NCI-H82 treated with DMSO at 0.1 percent for 48 hours (cell line): ENCODE results near the gene AP1G2.

ENCODE experiments used
- DNase-seq: peaks from one replicate; lab custom pipeline; 2025; ENCODE audit not compliant: unreplicated experiment; lab: John Stamatoyannopoulos, UW

AP1G2 gene

DNA sequence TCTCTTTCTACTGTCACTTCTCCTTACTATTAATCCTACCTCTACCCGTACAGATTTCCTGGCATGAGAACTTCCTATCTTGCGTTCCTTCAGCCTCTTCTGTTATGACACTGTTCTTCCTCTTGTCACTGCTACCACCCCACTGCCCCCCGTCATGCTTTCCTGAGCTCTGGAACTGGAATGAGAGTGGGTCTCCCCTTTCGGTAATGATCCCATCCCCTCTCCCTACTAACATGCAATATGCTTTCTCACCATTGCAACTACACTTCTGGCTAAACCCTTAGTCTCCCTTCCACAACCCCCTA is 4.9 kb upstream of the AP1G2 start:
- no peak for DNase-seq

DNA sequence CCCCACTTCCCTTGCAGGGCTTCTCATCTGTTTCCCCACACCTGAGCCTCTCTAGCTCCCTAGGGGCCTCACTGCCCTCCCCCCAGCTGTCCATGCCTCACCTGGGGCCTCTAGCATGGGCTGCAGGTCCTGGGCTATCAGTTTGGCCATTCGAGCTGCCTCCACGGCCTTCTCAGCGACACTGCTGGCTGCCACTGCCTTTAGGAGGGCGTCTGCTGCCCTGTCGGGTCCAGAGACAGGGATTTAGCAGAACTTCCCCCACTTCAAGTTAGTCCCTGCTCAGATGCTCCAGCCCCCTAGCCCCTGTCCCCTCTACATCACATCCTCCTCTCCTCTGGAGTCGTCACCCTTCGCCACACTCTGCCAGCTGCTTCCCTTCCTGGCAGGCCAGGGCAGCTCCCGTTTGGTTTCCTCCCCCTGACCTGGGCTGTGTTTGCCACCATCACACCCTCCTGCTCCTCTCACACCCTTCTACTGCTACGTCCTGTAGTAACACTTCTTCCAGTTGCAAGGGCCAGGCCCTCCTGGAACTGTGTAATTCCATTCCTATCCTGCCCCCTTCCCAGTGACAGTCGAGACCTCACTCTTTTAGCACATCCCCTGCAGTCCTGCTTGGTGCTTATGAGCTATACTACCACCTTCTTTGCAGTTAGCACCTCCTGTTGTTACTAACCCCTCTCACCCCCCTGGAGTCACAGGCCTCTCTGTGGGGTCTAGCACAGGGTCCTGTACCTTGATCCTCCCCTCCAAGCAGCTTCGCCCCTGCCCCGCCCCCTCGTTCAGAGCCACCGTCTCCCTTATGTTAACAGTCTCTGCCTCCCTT is 4.3 kb upstream of the AP1G2 start:
- no peak for DNase-seq

DNA sequence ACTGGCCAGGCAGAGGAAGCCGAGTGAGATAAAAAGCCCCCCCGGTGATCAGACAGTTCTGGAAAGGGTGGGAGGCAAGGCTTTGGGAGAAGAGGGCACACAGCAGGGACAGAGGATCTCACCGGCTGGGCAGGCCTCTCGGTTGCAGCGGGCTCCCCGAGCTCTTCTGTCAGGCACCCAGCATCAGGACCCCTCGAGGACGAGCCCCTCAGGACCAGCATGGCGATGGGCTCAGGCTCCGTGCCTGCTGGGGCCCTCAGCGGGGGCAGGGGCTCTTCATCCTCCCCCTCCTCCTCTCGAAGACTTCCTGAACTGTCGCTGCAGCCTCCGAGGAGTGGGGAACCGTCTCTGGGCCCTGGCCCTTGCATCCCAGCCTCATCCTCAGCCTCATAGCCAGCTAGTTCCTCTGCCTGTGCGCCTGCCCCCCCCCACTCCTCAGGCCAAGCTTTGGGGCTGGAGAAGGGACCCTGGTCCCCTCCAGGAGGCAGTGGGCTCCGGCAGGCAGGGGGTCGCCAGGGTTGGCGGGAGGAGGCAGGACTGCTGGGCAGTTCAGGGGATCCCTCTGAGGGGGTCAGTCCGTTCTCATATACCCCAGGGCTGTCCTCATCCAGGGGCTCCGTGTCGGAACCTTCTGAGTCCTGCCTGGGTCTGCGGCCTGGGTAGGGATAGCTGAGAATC is 3.4 kb upstream of the AP1G2 start:
- DNase-seq = no peak

DNA sequence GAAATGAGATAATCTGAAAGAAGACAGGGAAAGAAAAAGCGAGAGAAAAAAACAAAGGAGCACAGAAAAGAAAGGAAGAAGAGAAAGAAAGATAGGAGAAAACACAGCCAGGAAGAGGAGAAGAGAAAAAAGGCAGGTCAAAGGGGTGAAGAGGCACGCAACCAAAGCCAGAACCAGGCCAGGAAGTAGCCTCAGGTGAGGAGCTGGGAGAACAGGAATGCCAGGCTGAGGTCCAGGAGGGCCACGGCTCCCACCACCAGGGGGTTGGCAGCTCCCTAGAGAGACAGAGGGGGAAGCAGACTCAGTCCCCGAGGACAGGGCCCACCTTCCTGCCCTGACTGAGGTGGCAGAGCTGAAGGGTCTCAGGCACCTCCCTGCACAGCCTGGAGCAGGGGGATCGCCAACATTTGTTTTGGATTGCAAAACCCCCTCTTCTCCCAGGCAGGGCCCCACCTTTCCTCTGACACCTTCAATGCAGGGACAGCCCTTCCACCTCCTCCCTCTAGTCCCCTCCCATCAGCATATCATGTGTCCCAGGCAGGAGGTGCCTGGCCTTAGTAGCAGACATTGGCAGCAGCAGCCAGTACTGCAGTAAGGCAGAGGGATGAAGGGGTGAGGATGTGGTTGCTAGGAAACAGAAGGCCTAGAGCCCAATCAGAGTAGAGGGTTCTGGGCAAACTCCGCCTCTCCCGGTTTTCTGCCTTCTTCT is 2.0 kb upstream of the AP1G2 start:
- no peak for DNase-seq

DNA sequence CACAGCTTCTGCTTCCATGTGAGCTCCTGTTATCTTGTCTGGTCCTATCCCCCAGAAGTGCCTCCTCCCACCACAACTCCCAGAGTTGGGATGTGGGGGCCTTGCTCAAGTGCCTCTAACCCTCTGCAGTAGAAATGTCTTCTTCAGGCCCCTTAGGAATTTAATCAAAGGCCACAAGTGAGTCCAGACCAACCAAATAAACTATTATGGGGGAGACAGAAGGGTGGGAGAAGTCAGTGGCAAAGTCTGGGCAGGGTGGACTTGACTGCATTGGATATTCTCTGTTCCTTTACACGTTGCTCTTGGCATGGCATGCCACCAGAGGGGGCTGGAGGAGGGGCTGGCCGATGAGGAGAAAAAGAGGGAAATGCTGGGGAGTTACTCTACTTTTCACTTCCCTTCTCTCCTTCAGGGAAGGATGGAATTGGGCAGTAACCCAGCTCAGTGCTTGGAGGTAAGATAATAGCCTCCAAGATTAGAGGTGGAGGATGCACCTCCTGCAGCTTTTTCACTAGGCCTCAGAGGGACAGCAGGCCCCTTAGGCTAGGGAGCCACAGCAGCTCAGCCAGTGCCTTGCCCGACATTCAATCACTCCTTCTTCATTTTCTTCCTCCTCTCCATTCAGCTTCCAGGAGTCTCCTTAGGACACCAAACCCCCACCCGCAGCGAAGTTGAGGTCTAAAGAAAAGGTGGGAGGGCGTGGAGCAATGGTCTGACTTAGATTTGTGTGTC is 1.2 kb upstream of the AP1G2 start:
- DNase-seq = no peak

DNA sequence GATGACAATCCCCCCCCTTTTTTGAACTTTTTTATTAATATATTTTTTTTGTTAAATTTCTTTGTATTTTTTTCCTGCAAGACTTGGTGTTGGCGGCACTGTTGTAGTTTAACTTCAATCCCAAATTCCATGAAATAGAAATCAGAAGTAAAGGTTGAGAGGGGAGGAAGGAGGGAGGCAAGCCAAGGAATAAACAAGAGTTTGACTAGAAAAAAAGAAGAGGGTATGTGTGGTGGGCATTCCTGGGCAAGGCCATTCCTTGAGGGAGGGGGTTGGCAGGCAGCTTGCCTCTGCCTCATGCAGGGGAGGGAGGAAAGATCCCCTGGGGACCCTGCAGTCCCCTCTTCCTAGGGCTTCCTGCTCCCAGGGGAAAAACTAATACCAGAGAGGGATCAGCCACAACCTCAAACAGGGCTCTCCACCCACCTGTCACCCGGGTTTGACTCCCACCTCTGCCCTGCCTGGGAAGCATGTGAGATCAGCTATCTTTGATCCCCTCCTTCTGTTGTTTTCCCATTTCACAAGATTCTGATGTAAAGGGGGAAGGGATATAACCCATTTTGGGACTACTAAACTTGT is 519 bp upstream of the AP1G2 start:
- peak; percentile 57 for DNase-seq

DNA sequence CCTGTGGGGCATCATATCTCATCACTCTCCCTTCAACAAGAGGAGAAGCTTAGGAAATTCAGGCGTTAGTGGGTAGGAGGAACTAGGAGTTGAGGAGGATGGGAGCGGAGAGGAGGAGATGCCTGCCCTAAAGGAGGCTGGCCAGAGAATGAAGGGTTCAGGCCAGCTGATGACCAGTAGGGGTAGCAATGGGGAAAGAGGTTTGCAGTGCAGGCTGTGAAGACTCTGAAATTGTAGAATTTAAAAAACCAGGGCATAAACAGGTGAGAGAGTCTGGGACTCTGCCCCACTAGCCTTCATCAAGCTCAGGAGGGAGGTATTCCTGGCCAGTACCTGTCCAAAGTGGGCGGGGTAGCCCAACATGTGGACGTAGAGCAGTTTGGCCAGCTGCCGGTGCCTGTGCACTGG is 809 bp downstream of the AP1G2 start:
- no peak for DNase-seq

DNA sequence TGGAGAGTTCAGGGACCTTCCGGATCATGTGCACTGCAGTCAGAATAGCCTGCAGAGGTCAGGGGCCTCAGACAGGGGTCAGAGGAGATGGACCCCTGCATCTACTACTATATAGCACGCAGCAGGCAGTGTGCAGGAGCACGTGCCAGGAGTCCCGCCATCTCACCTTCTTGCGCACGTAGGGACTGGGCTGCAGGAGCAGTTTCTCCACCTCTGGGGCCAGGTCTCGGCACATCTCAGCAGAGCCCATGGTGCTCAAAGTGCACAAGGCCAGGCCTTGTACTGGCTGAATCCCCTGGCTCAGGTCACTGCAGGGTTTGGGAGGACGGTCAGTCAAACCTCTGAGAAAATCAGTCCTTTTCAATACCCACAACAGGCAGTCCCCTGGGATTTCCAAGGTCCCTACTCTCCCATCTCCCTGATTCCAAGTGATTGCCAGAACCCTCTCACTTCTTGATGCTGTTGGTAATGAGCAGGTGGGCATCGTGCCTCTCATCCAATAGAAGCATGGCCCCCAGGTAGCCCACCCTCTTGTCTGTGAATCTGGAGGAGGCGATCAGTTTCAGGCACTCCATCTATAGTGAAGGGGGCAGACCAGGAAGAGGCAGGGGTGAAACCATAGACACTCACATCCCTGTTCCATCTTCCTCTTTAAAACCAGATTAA is 1.3 kb downstream of the AP1G2 start:
- no peak for DNase-seq

DNA sequence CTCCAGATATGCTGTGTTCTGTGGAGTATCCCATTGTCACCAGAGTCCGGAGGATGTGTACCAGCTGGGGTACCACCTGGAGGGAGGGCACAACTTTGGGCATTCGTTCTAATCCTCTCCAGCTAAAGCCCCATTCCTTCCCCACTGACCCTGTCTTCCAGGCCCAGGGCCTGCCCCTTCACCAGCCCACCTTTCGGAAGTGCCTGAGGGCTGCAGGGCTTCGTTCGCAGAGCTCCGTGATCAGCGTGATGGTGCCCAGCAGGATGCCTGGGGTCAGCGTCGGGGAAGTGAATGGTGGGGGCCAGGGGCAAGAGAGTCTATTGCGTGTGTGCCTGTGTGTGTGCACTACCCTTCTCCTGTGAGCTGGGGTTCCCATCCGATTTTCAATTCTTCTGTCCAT is 2.0 kb downstream of the AP1G2 start:
- DNase-seq = no peak

DNA sequence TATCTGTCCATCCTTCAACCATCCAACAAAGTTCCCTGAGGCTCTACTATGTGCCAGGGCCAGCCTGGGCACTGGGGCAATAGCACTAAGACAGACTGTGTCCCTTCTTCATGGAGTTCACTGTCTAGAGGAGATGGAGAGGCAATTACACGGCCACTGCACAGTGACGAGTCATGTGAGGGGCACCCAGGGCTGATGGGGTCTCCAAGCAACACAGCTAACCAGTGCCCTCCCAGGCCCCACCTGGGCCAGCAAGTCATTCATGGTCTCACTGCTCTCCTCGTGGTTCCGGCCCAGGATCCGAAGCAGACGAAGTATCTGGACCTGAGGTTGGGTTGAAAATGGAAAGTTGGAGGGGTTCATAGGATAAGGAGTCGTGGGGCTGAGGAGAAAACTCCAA is 2.7 kb downstream of the AP1G2 start:
- no peak for DNase-seq

DNA sequence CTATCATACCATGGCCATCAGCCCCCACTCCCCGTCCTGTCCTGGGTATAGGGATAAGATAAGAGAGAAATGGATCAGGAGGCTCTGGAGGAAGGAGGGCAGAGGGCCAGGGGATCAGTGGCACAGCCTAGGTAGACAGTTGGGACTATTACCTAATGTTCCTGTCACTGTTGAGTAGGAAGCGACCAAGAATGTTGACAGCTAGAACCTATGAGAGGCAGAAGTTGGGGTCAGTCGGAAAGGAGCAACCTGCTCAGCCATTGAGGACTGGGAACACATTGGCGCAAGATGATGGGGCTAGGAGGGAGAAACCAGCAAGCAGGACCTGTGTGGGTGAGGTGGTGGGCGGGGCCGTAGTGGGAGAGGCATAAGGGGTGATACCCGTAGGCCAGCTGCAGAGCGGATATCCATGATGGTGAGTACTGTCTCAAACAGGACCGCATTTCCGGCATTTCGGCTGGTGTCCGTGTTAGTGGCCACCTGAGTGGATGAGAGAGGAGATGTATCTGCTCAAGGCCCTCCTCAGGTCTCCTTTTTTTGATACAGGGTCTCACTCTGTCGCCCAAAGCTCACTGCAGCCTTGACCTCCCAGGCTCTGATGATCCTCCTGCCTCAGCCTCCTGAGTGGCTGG is 3.3 kb downstream of the AP1G2 start:
- no peak for DNase-seq

DNA sequence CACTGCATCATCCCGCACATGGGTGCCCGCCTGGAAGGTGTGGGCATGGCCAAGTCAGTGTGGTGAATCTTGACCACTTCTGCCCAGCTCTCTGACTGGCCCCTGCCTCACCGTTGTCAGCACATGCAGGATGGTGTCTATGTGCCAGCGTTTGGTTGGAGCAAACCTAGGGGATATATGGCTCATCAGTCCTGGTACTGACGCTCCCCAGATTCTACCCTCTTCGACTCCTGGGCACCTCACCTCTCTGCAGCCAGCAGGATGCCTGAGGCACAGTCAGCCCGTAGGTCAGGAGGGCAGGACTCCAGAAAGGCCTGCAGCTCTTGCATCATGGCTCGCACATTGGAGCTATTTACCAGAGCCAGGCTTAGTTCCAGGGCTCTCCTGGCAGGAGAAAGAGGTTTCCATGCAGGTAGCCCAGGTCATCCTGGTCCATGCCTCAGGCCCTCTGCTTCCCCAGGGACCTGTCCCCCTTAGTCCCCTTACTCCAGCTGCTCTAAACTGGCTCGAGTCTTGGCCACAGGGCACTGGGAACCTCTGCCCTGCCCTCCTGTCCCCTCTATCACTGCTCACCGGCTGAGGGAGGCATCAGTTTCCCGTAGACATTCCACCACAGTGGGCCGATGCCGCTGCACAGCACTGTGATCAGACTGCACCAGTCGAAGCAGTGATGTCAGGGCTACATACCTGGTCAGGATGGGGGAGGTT is 4.0 kb downstream of the AP1G2 start:
- DNase-seq = no peak

DNA sequence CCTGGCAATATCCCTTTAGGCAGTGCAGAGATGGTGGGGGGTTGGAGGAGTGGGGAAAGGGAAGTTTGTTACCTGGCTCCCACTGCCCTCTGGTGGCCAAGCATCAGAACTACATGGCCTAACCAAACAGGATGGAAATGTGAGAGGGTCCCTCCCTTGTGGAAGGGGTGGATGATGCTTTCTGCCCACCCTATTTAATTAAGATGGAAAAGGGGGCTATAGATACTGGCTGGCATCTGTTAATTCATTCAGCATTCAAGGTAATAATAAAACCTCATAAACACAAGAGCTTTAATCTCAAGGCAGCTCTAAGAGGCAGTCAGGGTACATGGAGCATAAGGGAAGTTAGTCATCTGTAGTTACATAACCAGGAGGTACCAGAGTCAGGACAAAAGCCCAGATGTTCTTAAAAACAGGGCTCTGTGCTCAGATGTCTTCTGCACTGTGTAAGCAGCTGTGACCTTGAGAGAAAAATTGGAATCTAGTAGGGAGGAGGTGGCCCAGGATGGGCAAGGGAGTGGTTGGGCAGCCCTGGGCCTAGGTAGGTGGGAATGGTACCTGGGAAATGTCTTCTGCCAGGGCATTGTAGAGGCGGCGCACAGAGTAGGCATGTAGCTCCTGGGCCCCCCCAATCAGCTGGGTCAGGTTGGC is 4.6 kb downstream of the AP1G2 start:
- no peak for DNase-seq

DNA sequence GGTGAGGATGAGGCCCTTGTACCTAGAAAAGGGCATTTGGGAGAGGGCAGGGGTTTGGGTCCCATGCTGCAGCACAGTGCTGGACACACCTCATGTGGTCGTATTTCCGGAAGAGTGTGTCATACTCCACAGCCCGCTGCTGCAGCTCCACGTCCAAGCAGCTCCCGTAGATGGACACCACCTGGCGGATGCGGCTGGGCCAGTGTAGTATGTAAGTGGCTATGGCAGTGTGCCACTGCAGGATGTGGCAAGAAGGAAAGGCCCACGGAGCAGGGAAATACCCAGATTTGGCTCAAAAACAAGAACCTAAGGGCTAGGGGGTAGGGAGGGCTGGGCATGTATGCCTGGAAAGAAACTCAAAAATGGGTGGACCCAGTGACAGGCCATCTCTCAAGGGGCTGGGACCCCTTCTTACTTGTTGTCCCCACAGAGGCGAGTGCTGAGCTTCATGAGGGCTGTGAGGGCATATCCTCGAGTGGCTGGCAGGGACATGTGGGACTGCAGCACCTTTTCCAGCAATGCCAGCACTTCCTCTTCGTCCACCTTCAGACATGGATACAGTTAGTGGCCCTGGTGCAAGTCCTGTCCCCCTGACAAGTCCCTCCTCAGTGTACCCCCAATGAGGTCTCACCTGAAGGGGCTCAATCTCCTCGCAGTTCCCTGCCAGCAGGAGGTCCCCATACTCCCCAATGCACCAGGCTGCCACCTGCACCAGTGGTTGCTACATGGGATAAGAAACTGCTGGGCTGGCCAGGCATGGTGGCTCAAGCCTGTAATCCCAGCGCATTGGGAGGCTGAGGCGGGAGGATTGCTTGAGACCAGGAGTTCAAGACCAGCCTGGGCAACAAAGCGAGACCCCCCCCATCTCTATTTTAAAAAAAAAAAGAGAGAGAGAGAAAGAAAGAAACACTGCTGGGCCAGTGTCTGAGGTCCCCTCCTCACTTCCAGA is 5.4 kb downstream of the AP1G2 start:
- no peak for DNase-seq

DNA sequence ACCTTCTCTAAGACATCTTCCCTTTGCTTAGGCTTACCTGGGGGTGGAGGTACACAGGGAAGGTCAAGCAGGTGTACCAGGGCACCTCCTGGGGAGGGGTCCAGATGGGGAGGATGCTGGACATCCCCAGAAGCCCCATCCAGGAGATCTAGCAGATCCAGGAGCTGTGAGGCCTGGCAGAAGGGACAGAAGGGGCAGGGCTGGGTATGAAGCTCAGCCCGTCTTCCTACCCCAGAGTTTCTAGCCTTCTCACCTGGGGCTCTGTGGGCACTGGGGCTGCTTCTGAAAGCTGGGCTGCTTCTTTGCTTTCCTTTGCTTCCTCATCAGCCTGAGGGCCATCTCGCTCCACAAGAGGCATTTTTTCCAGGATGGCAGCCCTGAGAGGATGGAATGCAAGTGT is 6.3 kb downstream of the AP1G2 start:
- no peak for DNase-seq

DNA sequence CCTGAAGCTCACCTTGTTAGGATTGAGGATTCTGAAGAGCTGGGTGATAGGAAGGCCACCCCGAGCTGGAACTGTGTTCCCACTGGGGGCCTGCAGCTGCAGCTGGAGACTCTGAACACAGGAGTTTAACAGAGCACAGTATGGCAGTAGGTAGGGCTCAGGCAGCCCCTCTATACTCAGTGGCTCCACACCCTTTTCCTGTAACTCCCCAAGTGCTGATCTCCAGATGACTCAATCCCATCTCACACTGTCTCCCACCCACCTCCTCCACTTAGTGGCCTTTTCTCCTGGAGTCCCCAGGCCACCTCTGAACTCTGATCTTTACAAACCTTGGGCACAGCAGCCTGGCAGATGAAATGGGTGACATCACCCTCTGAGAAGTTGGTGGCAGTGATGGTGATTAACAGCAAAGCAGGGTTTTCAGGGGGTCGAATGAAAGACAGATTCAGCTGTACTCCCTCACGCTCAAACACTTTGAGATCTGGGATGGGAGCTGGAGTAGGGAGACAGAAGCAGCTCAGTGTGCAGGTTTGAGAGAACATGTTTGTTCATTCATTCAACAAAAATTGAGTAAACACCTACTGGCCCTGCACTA is 7.6 kb downstream of the AP1G2 start:
- DNase-seq = no peak
